ENCODE measurements around the gene AQP6.

DNA sequence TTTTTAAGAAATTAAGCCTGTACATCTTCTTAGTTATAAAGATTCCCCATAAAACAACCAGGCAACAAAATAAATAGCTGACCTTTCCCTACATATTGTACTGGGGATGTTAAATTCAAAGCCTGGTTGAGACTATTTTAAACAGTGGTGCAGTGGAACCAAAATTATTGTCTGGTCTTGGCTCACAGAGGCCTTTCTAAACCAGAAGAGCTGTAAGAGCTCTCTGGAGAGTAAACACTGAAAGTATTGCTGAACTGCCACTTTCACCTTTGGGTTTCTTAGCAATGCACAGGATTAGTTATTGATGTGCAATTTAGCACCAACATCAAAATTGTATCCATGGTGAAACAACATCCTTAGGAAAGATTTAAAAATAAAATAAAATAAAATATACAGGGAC lies 31.9 kb downstream of the AQP6 start:
- TF ChIP-seq JUN (IDR thresholded peaks at IDR 0.05; ENCODE audit: borderline replicate concordance, insufficient read depth, insufficient read length, low read depth): no peak
- TF ChIP-seq, protein P1, sequence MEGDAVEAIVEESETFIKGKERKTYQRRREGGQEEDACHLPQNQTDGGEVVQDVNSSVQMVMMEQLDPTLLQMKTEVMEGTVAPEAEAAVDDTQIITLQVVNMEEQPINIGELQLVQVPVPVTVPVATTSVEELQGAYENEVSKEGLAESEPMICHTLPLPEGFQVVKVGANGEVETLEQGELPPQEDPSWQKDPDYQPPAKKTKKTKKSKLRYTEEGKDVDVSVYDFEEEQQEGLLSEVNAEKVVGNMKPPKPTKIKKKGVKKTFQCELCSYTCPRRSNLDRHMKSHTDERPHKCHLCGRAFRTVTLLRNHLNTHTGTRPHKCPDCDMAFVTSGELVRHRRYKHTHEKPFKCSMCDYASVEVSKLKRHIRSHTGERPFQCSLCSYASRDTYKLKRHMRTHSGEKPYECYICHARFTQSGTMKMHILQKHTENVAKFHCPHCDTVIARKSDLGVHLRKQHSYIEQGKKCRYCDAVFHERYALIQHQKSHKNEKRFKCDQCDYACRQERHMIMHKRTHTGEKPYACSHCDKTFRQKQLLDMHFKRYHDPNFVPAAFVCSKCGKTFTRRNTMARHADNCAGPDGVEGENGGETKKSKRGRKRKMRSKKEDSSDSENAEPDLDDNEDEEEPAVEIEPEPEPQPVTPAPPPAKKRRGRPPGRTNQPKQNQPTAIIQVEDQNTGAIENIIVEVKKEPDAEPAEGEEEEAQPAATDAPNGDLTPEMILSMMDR (IDR thresholded peaks at IDR 0.05; ENCODE audit: extremely low read depth in 1 of 2, insufficient read depth in 1 of 2, low read depth in 1 of 2, low read length in 2 of 2): no peak
- TF ChIP-seq, protein P2, sequence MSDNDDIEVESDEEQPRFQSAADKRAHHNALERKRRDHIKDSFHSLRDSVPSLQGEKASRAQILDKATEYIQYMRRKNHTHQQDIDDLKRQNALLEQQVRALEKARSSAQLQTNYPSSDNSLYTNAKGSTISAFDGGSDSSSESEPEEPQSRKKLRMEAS (IDR thresholded peaks at IDR 0.05; ENCODE audit: insufficient read depth, insufficient read length): no peak
- no peak for TF ChIP-seq EZH2 (IDR thresholded peaks at IDR 0.05; ENCODE audit: borderline replicate concordance, low read depth, low read length, severe bottlenecking)
- TF ChIP-seq POLR2A (IDR thresholded peaks at IDR 0.05; ENCODE audit: low read depth, low read length): no peak
- no peak for TF ChIP-seq MYC (IDR thresholded peaks at IDR 0.05; ENCODE audit: low read depth, low read length)

All from endothelial cell of umbilical vein (primary cell).